GM18858 (cell line): Measurements from ENCODE around the gene MRPL38.
"Not testable (repeated sequence)": the region's sequence is repeated elsewhere in the genome, so short reads cannot be mapped to it uniquely, and the experiment has no call there.

Experiments
- ATAC-seq: cut with Tn5 transposase; IDR thresholded peaks from one replicate; pipeline ENCODE4 v1.9.1; 2021; ENCODE audit not compliant: unreplicated experiment

Gene MRPL38

DNA sequence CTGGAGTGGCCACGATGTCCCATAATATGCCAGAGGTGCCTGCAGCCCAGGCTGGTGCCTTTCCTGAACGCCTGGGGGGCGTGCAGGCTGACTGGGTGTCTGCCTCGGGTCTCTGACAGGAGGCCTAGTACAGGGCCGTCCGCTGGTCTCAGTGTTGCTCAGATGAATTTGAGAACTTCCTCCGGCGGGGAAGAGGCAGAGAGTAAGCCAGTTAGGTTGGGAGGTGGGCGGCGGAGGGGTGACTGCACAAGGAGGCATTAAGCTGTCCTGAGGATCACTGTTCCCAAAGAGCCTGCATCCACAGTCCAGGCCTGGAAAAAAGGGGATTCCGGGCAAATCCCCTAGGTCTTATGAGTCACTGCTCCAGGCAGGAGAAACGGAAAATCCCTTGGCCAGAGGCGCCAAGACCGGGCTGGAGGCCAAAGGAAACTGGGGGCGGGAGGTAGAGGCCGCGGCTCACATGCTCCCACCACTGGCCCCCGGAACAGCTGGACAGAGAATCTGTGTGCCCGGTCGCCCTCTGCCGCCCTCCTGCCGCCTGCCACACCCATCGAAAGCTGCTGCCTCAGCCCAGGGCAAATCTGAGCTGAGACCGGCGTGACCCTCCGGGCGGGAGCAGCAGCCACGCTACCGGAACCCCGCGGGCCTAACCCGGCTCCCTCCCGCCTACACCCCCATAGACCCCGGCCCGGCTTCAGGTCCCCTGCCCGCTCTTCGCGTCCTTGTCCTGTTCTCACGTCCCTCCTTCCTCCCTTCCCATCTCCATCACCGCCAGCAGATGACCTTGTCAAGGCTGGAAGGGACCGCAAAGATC is 27.5 kb downstream of the MRPL38 start:
- no peak for ATAC-seq

DNA sequence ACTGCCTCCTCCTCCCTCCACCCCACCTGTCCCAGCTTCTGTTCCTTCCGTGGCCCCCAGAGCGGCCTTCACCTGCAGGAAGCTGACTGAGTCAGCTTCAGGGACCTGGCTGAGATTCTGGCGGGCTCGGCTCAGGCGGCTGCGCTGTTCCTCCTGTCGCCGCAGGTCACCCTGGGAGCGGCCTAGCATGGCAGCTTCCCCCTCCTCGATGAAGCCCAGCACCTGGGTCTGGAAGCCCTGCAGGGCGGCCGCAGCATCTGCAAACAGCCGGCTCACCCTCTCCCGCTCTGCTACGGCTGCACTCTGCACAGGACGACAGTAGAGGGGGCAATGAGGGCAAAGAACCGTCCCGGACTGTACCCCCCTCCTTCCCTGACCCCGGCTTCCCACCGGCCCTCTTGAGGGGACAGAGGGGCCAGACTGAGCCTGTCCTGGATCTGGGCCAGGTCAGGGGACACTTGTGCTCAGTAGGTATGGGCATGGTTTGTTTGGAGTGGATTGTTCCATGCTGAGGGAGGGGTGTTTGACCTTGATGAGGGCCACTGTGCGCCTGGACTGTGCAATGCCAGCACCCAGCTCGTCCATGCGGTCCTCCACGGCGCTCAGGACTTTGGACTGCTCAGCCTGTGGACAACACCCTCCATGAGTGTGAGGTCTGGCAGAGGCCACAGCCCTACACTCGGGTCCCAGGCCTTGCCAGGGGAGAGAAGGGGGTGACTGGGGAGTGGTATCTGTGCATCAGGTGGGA is 28.3 kb downstream of the MRPL38 start:
- ATAC-seq, result no peak

DNA sequence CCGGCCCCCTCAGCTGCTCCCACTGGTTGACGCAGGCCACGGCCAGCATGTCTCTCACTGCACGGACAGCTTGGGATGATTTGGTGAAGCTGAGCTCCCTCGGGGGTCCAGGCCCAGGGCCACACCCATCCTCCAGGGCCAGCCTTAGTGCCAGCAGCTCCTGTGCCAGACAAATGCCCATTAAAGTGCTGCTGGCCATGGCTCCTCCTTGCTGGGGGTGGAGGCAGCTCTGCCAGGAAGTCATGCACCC is 28.8 kb downstream of the MRPL38 start:
- no peak for ATAC-seq

DNA sequence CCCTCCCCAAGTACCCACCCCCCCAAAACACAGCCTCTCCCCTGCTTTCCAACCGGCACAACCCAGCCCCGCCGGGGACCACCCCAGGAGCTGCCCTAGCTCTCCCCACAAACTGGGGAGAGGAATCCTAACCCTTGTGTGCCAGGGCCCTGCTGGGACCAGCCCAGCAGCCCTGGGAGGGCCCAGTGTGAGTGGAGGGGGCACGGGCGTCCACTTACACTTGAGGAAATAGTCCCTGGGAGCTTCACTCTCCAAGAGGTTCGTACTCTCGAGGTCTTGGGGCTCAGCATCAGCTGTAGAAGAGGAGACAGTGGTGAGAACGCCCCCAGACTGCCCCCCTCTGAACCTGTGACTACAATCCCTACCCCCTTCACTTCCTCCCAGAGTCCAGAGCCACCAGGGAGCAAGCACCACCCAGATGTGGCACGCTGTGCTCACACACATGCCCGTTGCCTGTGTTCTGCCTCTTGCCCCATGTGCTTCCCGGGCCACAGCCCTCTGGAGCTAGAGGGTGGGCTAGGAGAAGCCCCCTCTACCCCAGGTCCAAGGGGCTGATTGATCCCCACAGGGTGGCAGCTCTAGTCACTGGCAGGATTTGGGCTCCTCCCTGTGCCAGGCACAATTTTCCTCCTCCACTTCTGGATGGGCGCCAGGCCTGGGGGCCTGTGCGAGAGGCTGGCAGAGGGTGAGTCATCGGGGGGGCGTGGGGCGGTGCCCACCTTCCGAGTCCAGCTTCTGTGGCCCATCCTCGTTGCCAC is 29.3 kb downstream of the MRPL38 start:
- ATAC-seq, result no peak

DNA sequence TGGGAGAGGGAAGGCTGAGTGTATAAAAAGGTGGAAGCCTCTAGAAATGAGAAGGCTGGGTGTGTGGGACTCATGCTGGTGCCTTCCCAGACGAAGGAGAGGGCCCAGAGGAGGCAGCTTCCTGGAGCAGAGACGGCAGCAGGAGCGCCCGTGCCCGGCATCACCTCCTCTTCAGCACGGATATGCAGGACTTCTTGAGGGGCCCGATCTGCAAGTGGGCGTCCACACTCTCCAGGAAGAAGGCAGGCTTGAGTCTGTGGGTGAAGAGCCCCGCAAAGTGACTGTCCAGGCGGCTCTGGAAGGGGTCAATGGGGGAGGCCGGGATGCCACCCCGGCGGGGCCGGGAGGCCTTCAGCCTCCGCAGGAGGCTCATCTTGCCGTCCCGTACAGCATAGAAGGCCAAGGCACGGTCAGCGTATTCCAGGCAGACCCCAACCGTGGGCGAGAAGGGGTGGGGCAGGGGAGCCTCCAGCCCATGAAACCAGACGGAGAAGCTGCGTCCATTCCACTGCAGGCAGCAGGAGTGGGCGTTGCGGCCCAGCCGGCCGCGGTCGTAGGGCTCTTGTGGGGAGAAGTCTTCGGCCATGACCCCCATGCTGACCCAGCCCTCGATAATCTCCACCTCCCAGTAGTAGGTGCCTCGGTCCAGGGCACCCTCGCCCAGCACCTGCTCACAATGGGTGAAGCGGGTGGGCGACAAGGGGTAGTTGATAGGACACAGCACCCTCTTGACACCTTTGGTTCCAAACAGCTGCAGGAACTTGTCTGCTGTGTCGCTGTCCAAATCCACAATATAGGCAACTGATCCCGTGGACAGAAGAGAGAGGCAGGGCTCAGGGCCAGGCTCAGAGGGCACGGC is 30.1 kb downstream of the MRPL38 start:
- no peak for ATAC-seq

DNA sequence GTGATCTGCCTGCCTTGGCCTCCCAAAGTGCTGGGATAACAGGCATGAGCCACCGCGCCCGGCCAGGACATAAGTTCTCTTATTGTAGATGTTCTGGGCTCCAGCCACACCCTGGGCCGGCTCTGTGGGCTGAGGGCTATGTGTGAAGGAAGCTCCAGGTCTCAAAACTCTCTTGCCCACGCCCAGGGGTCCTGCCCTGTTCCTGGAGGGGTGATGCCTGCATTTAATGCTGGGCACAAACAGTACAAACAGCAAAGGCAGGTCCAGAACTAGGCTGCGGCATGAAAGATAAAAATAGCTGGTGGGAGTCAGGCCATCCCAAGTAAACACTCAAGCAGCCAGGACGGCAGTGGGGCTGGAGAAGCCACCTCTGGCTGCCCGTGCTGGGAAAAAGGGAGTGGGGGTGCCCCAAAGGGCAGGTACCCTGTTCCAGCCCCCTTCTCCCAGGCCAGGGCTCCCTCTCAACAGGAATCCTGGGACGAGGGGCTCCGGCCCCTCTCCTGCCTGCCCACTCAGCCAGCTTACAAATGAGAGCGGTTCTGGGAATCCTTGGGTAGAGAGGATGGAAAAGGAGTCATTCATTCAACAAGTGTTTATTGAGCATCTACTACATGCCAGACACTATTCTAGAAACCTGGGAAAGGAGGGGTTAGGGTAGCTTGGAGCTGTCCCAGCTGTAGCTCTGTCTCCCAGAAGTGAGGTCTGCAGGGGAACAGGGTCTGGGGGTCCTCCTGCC is 30.9 kb downstream of the MRPL38 start:
- ATAC-seq, result no peak

DNA sequence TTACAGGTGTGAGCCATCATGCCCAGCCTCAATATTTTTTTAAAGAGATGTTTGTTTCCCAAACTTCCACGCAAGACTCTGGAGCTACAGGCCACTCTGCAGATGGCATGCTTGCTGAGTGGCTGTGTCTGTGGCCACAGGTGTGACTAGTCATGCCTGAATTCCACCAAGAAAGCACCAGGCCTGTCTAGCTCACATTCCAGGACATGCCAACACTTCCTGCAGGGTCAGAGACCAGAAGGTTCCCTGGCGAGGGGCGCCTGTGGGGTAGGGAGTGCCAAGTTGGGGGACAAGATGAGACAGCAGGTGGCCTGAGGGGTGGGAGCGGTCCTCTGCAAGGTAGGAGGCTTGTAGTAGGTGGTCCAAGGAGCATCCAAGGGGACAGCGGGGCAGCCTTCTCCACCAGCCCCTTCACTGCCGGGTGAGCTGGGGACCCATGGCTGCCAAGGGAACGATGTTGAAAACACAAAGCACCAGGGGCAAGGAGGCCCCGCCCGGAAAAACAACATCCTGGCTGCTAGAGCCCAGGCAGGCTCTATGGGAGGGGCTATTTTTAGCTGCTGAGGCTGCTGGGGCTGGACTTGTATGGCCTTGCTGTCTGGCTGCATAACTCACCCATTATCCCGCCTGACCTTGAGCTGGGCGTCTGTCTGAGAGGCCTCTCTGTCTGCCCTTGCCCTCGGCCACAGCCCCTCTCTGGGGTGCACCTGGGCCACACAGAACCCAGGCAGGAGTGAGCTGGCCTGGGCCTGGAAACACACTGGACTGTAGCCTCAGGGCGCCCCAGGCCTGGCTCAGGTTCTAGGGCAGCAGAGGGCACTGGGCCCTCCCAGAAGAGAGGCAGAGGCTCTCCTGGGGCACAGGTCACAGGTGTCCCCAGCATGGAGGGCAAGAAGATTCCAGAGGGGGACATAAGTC is 32.0 kb downstream of the MRPL38 start:
- ATAC-seq, result no peak

DNA sequence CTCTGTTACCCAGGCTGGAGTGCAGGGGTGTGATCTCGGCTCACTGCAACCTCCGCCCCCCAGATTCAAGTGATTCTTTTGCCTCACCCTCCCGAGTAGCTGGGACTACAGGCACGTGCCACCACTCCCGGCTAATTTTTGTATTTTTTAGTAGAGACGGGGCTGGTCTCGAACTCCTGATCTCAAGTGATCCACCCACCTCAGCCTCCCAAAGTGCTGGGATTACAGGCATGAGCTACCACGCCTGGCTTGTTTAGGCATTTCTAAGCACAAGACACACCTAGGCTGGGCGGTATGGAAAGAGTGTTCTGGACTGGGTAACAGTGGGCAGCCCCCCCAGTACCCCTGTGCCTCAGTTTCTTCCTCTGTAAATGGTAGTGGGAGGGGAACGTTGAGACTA is 34.5 kb downstream of the MRPL38 start:
- ATAC-seq, result not testable (repeated sequence)

DNA sequence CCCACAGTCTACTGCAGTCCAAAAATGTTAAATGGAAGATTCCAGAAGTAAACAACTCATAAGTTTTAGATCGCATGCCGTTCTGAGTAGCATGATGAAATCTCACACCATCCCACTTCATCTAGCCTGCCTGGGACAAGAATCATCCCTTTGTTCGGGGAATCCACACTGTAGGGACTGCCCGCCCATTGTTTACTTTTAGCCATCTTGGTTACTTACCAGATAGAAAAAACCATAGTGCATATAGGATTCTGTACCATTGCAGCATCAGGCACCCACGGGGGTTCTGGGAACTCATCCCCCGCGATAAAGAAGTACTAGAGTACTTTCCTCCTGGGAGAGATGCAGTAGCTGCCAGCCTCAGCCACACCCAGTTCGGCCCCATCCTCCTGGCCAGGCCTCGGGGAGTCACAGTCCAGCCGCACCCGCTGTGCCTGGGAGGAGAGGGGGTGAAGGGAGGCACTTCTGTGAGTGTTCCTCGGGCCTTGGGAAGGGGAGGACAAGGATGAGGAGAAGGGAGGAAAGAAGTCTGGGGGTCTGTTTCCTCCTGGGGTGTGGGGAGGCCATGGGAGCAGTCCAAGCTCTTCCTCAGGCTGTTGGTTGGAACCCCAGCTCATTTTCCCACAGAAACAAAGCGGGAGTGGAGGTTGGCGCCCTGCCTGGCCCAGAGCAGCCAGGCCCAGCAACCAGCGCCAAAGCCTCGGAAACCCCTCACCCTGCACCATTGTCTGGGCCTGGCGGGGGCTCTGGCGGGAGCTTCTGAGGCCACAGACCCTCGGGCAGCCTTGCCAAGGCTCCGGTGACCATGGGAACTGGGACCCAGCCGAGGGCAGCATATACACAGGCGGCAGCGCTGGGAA is 35.2 kb downstream of the MRPL38 start:
- no peak for ATAC-seq

DNA sequence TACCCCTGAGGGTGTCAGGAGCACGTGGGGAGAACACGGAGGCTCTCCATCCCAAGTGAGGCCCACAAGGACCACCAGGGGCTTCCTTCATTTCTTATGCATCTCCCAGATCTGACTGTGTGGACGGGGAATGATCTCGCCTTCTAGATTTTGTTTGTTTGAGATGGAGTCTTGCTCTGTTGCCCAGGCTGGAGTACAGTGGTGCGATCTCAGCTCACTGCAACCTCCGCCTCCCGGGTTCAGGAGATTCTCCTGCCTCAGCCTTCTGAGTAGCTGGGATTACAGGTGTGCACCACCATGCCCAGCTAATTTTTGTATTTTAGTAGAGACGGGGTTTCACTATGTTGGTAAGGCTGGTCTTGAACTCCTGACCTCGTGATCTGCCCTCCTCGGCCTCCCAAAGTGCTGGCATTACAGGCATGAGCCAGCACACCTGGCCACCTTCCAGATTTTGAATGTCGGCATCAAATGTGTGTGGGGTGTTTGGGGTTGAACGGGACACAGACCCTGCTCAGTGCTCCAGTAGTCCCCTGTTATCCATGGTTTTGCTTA is 35.9 kb downstream of the MRPL38 start:
- ATAC-seq, result not testable (repeated sequence)

DNA sequence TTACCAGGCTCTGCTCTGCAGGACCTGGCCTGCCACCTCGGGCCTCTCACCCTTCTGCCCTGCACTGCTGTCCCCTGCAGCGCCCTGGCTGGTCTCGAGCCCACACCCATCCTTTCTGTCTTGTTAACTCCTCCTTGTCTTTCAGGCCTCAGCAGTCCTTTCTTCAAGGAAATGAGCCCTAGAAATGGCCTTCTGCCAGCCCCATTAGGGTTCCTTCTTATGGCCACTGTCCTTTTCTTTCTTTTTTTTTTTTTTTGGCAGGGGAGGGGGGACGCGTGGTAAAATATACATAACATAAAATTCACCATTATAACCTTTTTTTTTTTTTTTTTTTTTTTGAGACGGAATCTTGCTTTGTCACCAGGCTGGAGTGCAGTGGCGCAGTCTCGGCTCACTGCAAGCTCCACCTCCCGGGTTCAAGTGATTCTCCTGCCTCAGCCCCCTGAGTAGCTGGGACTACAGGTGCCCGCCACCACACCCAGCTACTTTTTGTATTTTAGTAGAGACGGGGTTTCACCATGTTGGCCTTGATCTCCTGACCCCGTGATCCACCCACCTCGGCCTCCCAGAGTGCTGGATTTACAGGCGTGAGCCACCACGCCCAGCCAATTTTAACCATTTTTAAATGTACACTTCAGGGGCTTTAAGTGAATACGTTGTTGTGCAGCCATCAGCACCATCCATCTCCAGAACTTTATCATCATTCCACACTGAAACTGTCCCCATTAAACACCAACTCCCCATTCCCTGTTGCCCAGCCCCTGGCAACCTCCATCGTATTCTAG is 39.1 kb downstream of the MRPL38 start:
- ATAC-seq, result not testable (repeated sequence)

DNA sequence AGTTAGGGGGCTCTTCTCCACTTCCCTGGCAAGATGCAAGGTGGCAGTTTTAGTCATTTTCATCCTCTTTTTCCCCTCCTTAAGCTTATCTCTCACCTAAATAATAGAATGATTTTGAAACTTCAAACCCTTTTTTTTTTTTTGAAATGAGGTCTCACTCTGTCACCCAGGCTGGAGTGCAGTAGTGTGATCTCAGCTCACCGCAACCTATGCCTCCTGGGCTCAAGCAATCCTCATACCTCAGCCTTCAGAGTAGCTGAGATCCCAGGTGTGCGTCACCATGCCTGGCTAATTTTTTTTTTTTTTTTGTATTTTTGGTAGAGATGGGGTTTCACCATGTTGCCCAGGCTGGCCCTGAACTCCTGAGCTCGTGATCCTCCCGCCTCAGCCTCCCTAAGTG is 39.8 kb downstream of the MRPL38 start:
- peak; percentile 16 for ATAC-seq

DNA sequence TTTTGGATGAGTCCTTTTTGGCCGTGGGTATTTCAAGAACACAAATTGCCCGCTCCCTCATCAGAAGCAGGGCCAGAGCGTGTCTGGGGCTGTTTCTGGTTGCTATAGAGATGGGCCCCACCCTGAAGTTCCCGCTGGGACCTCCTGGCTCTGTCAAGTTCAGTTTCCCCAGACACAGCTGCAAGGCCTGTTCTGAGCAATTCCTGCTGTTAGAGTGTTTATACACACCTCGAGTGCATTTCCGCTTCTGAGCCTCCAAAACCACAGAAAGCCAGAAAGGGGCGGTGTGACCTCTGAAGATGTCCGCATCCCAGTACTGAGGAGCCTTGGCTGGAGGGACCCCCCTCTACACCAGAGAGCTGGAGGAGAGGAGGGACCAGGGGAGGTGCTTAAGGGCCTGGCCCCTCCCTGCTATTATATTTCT is 40.2 kb downstream of the MRPL38 start:
- ATAC-seq, result peak; percentile 75

DNA sequence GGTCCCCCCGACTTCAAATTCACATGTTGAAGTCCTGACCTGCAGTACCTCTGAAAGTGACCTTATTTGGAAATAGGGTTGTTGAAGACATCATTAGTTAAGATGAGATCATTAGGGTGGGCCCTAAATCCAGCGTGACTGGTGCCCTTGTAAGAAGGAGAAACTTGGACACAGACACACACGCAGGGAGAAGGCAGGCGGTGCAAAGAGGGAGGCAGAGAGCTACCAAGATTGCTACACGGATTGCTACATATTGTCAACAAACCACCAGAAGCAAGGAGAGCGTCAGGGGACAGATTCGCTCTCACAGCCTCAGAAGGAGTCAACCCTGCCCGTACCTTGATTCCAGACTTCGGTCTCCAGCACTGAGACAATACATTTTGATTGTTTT is 42.8 kb downstream of the MRPL38 start:
- no peak for ATAC-seq

DNA sequence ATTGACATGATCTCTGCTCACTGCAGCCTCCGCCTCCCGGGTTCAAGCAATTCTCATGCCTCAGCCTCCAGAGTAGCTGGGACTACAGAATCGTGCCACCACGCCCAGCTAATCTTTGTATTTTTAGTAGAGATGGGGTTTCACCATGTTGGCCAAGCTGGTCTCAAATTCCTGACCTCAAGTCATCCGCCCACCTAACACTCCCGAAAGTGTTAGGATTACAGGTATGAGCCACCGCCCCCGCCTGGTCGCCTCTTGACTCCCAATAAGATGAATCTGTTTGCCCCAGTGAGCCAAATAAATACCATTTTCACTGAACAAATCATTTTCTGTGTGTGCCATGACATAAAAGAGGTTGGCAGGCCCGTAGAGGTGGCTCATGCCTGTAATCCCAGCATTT is 45.3 kb downstream of the MRPL38 start:
- ATAC-seq, result not testable (repeated sequence)

DNA sequence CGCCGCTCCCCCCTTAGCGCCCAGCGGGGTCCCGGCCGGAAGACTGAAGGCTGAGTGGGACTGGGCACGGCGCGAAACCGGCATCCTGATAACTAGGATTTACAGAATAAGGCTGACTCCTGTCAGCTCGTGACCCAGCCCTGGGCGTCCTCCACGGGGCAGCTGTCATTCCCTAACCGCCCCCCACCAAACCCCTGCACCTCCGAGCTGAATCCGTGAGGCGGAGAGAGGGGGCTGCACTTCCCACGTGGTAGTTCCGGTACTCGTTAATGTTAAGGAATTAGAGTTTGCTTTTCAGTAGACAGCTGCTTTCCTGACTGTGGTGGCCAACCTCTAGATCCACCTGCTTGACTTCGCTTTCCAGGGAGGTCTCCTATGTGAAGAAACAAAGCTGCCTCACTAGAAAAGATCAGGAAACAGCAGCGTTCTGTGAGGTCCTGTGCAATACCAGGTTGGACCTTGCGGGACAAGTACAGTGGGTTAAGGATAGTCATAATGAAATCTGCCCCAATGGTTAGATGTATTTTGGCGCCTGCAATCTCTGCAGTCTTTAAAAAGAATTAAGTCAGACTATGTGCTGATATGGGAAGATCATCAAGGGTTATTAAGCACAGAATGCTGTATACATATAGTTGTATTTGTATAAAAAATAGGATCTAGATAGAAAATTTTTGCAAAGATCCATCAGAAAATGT is 48.5 kb downstream of the MRPL38 start:
- no peak for ATAC-seq
